ENCODE measurements around the gene OTULINL.

The OTULINL gene

GRCh38 chr5:14572836-14573235, 8.8 kb upstream of the OTULINL start:
- Histone ChIP-seq H3K27ac (no peak overlapping the region), H3K36me3 (replicated peaks) (no peaks in the 10 kb centered on the region), H3K27me3 (replicated peaks) (no peaks in the 10 kb centered on the region), H3K4me3 (ENCODE audit: low read depth, low read length) (no peak overlapping the region)
- in situ Hi-C loops (cut with HindIII; ENCODE audit: low pct_ligation_motif_present, low sequenced_read_pairs): no loop called here
- no peak for TF ChIP-seq CTCF (IDR thresholded peaks at IDR 0.05; ENCODE audit: low read depth, low read length, missing control alignments)
- DNase-seq: no peak

- no peak for DNase-seq
- in situ Hi-C loops (cut with HindIII; ENCODE audit: low pct_ligation_motif_present, low sequenced_read_pairs): no loop called here
- Histone ChIP-seq H3K27ac (no peak overlapping the region), H3K4me3 (ENCODE audit: low read depth, low read length) (no peak overlapping the region), H3K36me3 (replicated peaks) (no peaks in the 10 kb centered on the region), H3K27me3 (replicated peaks) (peaks cover 2% of the 10 kb centered on the region)
- TF ChIP-seq CTCF (IDR thresholded peaks at IDR 0.05; ENCODE audit: low read depth, low read length, missing control alignments): no peak
Observed at GRCh38 chr5:14574096-14574495, 7.5 kb upstream of the OTULINL start.

GRCh38 chr5:14574891-14575508, 6.6 kb upstream of the OTULINL start:
- TF ChIP-seq CTCF (IDR thresholded peaks at IDR 0.05; ENCODE audit: low read depth, low read length, missing control alignments): no peak
- in situ Hi-C loops (cut with HindIII; ENCODE audit: low pct_ligation_motif_present, low sequenced_read_pairs): no loop called here
- H3K4me3 ChIP-seq (ENCODE audit: low read depth, low read length): no peak overlapping the region
- H3K27me3 ChIP-seq (replicated peaks): peaks cover 2% of the 10 kb centered on the region
- DNase-seq: no peak
- H3K27ac ChIP-seq: no peak overlapping the region
- no peaks in the 10 kb centered on the region for H3K36me3 ChIP-seq (replicated peaks)

GRCh38 chr5:14576206-14576605, 5.4 kb upstream of the OTULINL start:
- in situ Hi-C loops (cut with HindIII; ENCODE audit: low pct_ligation_motif_present, low sequenced_read_pairs): no loop called here
- H3K27ac ChIP-seq: no peak overlapping the region
- DNase-seq: no peak
- no peaks in the 10 kb centered on the region for H3K36me3 ChIP-seq (replicated peaks)
- TF ChIP-seq CTCF (IDR thresholded peaks at IDR 0.05; ENCODE audit: low read depth, low read length, missing control alignments): no peak
- H3K27me3 ChIP-seq (replicated peaks): peaks cover 2% of the 10 kb centered on the region
- H3K4me3 ChIP-seq (ENCODE audit: low read depth, low read length): no peak overlapping the region

GRCh38 chr5:14577079-14577725, 4.4 kb upstream of the OTULINL start:
- no peak overlapping the region for H3K4me3 ChIP-seq (ENCODE audit: low read depth, low read length)
- TF ChIP-seq CTCF (IDR thresholded peaks at IDR 0.05; ENCODE audit: low read depth, low read length, missing control alignments): no peak
- H3K36me3 ChIP-seq (replicated peaks): no peaks in the 10 kb centered on the region
- DNase-seq: no peak
- in situ Hi-C loops (cut with HindIII; ENCODE audit: low pct_ligation_motif_present, low sequenced_read_pairs): no loop called here
- H3K27me3 ChIP-seq (replicated peaks): peaks cover 5% of the 10 kb centered on the region
- H3K27ac ChIP-seq: no peak overlapping the region

GRCh38 chr5:14577971-14578370, 3.6 kb upstream of the OTULINL start:
- no peaks in the 10 kb centered on the region for H3K36me3 ChIP-seq (replicated peaks)
- no peak for DNase-seq
- H3K27ac ChIP-seq: no peak overlapping the region
- in situ Hi-C loops (cut with HindIII; ENCODE audit: low pct_ligation_motif_present, low sequenced_read_pairs): no loop called here
- no peak for TF ChIP-seq CTCF (IDR thresholded peaks at IDR 0.05; ENCODE audit: low read depth, low read length, missing control alignments)
- peaks cover 11% of the 10 kb centered on the region for H3K27me3 ChIP-seq (replicated peaks)
- H3K4me3 ChIP-seq (ENCODE audit: low read depth, low read length): no peak overlapping the region
